ENCODE data around the gene KAT7. TPM values are rescaled to one million over a fixed set of nuclear protein-coding genes. Genes with fewer than 3 reads are reported as not detected.

KAT7 gene
- total RNA-seq, 2 donors from 2014 or later = 191 to 201 TPM

GRCh38 chr17:49845321-49845720, 56.8 kb downstream of the KAT7 start:
- ATAC-seq = no peak
- H3K4me3 Mint-ChIP-seq = no peak overlapping the region
- H3K27ac Mint-ChIP-seq = peak overlapping the region; percentile 49
- DNase-seq = no peak
- H3K4me1 Mint-ChIP-seq = peaks cover 21% of the 10 kb centered on the region
- no peaks in the 10 kb centered on the region for H3K9me3 ChIP-seq (ENCODE audit: control insufficient read depth, low read length, poor library complexity, severe bottlenecking)
- H3K36me3 Mint-ChIP-seq (ENCODE audit: low read depth) = peaks cover 3% of the 10 kb centered on the region
- H3K27me3 Mint-ChIP-seq = no peaks in the 10 kb centered on the region

- Mint-ChIP-seq H3K36me3 (ENCODE audit: low read depth) (peaks cover 3% of the 10 kb centered on the region), H3K4me1 (peaks cover 29% of the 10 kb centered on the region), H3K27ac (peak overlapping the region; percentile 49), H3K27me3 (no peaks in the 10 kb centered on the region), H3K4me3 (peak overlapping the region; percentile 55)
- no peak for ATAC-seq
- H3K9me3 ChIP-seq (ENCODE audit: control insufficient read depth, low read length, poor library complexity, severe bottlenecking) = no peaks in the 10 kb centered on the region
- DNase-seq = no peak
These were observed 58.6 kb downstream of the KAT7 start for GRCh38 chr17:49846938-49847712.

- Mint-ChIP-seq H3K27me3 (no peaks in the 10 kb centered on the region), H3K4me3 (peak within 1 kb of the TSS; percentile 55), H3K27ac (peak within 1 kb of the TSS; percentile 49), H3K4me1 (peaks cover 33% of the 10 kb centered on the region), H3K36me3 (ENCODE audit: low read depth) (no peaks in the 10 kb centered on the region)
- ATAC-seq (no peak), DNase-seq (no peak)
- H3K9me3 ChIP-seq (ENCODE audit: control insufficient read depth, low read length, poor library complexity, severe bottlenecking) = no peaks in the 10 kb centered on the region
These were observed 59.6 kb downstream of the KAT7 start, which contains the start of gene TAC4 for GRCh38 chr17:49848019-49848473. Gene TAC4, minus strand, starts transcription at chr17:49848069. Its CDS starts 52 bp downstream, at chr17:49848017.

- peak overlapping the region; percentile 49 for H3K27ac Mint-ChIP-seq
- no peaks in the 10 kb centered on the region for H3K9me3 ChIP-seq (ENCODE audit: control insufficient read depth, low read length, poor library complexity, severe bottlenecking)
- no peaks in the 10 kb centered on the region for H3K36me3 Mint-ChIP-seq (ENCODE audit: low read depth)
- ATAC-seq (no peak), DNase-seq (no peak)
- H3K27me3 Mint-ChIP-seq = no peaks in the 10 kb centered on the region
- peaks cover 33% of the 10 kb centered on the region for H3K4me1 Mint-ChIP-seq
- H3K4me3 Mint-ChIP-seq = no peak overlapping the region
These were observed 60.3 kb downstream of the KAT7 start for GRCh38 chr17:49848739-49849138.

GRCh38 chr17:49850218-49850610, 61.7 kb downstream of the KAT7 start:
- peaks cover 29% of the 10 kb centered on the region for H3K4me1 Mint-ChIP-seq
- H3K4me3 Mint-ChIP-seq = peak overlapping the region; percentile 97
- H3K36me3 Mint-ChIP-seq (ENCODE audit: low read depth) = no peaks in the 10 kb centered on the region
- H3K27ac Mint-ChIP-seq = peak overlapping the region; percentile 91
- ATAC-seq (no peak), DNase-seq (no peak)
- no peaks in the 10 kb centered on the region for H3K9me3 ChIP-seq (ENCODE audit: control insufficient read depth, low read length, poor library complexity, severe bottlenecking)
- peaks cover 4% of the 10 kb centered on the region for H3K27me3 Mint-ChIP-seq

GRCh38 chr17:49850772-49851386, 62.4 kb downstream of the KAT7 start:
- H3K4me1 Mint-ChIP-seq = peaks cover 30% of the 10 kb centered on the region
- H3K36me3 Mint-ChIP-seq (ENCODE audit: low read depth) = no peaks in the 10 kb centered on the region
- H3K27me3 Mint-ChIP-seq = peaks cover 4% of the 10 kb centered on the region
- peak overlapping the region; percentile 97 for H3K4me3 Mint-ChIP-seq
- ATAC-seq (peak; percentile 10), DNase-seq (no peak)
- no peaks in the 10 kb centered on the region for H3K9me3 ChIP-seq (ENCODE audit: control insufficient read depth, low read length, poor library complexity, severe bottlenecking)
- peak overlapping the region; percentile 91 for H3K27ac Mint-ChIP-seq

GRCh38 chr17:49851387-49852291, 63.2 kb downstream of the KAT7 start:
- Mint-ChIP-seq H3K27ac (peak overlapping the region; percentile 91), H3K4me3 (peak overlapping the region; percentile 96), H3K4me1 (peaks cover 30% of the 10 kb centered on the region), H3K36me3 (ENCODE audit: low read depth) (no peaks in the 10 kb centered on the region), H3K27me3 (peaks cover 4% of the 10 kb centered on the region)
- H3K9me3 ChIP-seq (ENCODE audit: control insufficient read depth, low read length, poor library complexity, severe bottlenecking) = no peaks in the 10 kb centered on the region
- ATAC-seq = peak; percentile 75
- peak; percentile 49 to 63 (median 50) for DNase-seq

- H3K36me3 Mint-ChIP-seq (ENCODE audit: low read depth) = no peaks in the 10 kb centered on the region
- H3K27ac Mint-ChIP-seq = no peak overlapping the region
- ATAC-seq (no peak), DNase-seq (no peak)
- no peaks in the 10 kb centered on the region for H3K9me3 ChIP-seq (ENCODE audit: control insufficient read depth, low read length, poor library complexity, severe bottlenecking)
- H3K4me3 Mint-ChIP-seq = no peak overlapping the region
- H3K27me3 Mint-ChIP-seq = peaks cover 4% of the 10 kb centered on the region
- H3K4me1 Mint-ChIP-seq = peaks cover 25% of the 10 kb centered on the region
These were observed 65.1 kb downstream of the KAT7 start for GRCh38 chr17:49853470-49854015.

- Mint-ChIP-seq H3K4me1 (peaks cover 24% of the 10 kb centered on the region), H3K36me3 (ENCODE audit: low read depth) (no peaks in the 10 kb centered on the region), H3K4me3 (no peak overlapping the region), H3K27me3 (peaks cover 4% of the 10 kb centered on the region), H3K27ac (no peak overlapping the region)
- no peak for ATAC-seq
- no peak for DNase-seq
- no peaks in the 10 kb centered on the region for H3K9me3 ChIP-seq (ENCODE audit: control insufficient read depth, low read length, poor library complexity, severe bottlenecking)
These were observed 65.6 kb downstream of the KAT7 start for GRCh38 chr17:49854126-49854525.

- H3K4me3 Mint-ChIP-seq = no peak overlapping the region
These were observed 70.3 kb downstream of the KAT7 start for GRCh38 chr17:49858796-49859195.

GRCh38 chr17:49859991-49860953, 71.8 kb downstream of the KAT7 start:
- DNase-seq (no peak), ATAC-seq (no peak)
- H3K4me3 Mint-ChIP-seq = peak overlapping the region; percentile 41
- H3K4me1 Mint-ChIP-seq = peaks cover 16% of the 10 kb centered on the region
- H3K36me3 Mint-ChIP-seq (ENCODE audit: low read depth) = peaks cover 3% of the 10 kb centered on the region
- no peaks in the 10 kb centered on the region for H3K9me3 ChIP-seq (ENCODE audit: control insufficient read depth, low read length, poor library complexity, severe bottlenecking)
- H3K27ac Mint-ChIP-seq = no peak overlapping the region
- peaks cover 10% of the 10 kb centered on the region for H3K27me3 Mint-ChIP-seq

More at GRCh38 chr17:49858796-49859195, 70.3 kb downstream of the KAT7 start:
- Mint-ChIP-seq H3K27me3 (peaks cover 14% of the 10 kb centered on the region), H3K36me3 (ENCODE audit: low read depth) (peaks cover 3% of the 10 kb centered on the region), H3K27ac (no peak overlapping the region), H3K4me1 (peaks cover 15% of the 10 kb centered on the region)
- ATAC-seq = no peak
- H3K9me3 ChIP-seq (ENCODE audit: control insufficient read depth, low read length, poor library complexity, severe bottlenecking) = no peaks in the 10 kb centered on the region
- DNase-seq = no peak
